Esophagus squamous epithelium (tissue), 5 donors: ENCODE measurements around the gene WFS1. TPM values are rescaled to one million over a fixed set of nuclear protein-coding genes. Genes with fewer than 3 reads are reported as not detected.

Source experiments
- DNase-seq: peaks from one replicate; lab custom pipeline; 2025; lab: John Stamatoyannopoulos, UW
- H3K27ac ChIP-seq, 4 donors: fragments of 200-600 bp; sonication (generic); one replicate each; pipeline ENCODE4 v1.5.1; 2016 to 2019; ENCODE audit warnings: mild to moderate bottlenecking in 1 of 4
- H3K27me3 ChIP-seq, 4 donors: fragments of 200-600 bp; sonication (generic); 1 replicate in 3 of 4; 2 replicates in 1 of 4; pipeline versions ENCODE4 v1.5.1 to v1.6.0; 2017 to 2021; ENCODE audit warnings: antibody characterized with exemption in 1 of 4
- H3K36me3 ChIP-seq, 3 donors: fragments of 200-600 bp; sonication (generic); one replicate each; pipeline ENCODE4 v1.5.1; 2016 to 2019
- H3K4me1 ChIP-seq, 3 donors: fragments of 200-600 bp; sonication (generic); one replicate each; pipeline ENCODE4 v1.5.1; 2017 to 2019
- H3K4me3 ChIP-seq, 4 donors: fragments of 200-600 bp; sonication (generic); 1 replicate in 3 of 4; 2 replicates in 1 of 4; pipeline ENCODE4 v1.5.1; 2016 to 2019; ENCODE audit warnings: mild to moderate bottlenecking in 2 of 4, moderate library complexity in 1 of 4
- H3K9me3 ChIP-seq, 3 donors: fragments of 200-600 bp; sonication (generic); one replicate each; pipeline ENCODE4 v1.5.1; 2016 to 2019
- CTCF ChIP-seq, 6 experiments: fragments of 450-650 bp in 4 of 6; fragments of 200-600 bp in 2 of 6; sonication (generic) in 2 of 6; IDR thresholded peaks; one replicate each; pipeline ENCODE4 v1.5.1; 2016 to 2019; ENCODE audit warnings: antibody characterized with exemption in 6 of 6, mild to moderate bottlenecking in 4 of 6, moderate library complexity in 4 of 6
- POLR2A ChIP-seq, 4 donors: fragments of 450-650 bp; IDR thresholded peaks; one replicate each; pipeline ENCODE4 v1.6.1; 2017; ENCODE audit warnings: antibody characterized with exemption in 4 of 4, mild to moderate bottlenecking in 4 of 4, moderate library complexity in 3 of 4
- WGBS, 2 donors: methylation state at CpG; one replicate each; pipeline ENCODE4 v1.1.5; 2018; 5-methylcytosine and 5-hydroxymethylcytosine counted together
- intact Hi-C: fragments of 100-400 bp; cut with DNase I; formaldehyde crosslinking; loops from one replicate; pipeline ENCODE4 v1.15.0; 2022
- total RNA-seq, 4 donors: library from RNA; depleted of rRNA; stranded (reverse); fragments of >200 nt; gene quantifications; one replicate each; pipeline ENCODE4 v1.1.0, GENCODE V29; 2016
- donor health status: DM: yes; HTN: yes; CAD: no.

Gene WFS1
- total RNA-seq, 4 donors from 2014 or later, result 6.5 to 20.4 (median 9.6) TPM

DNA sequence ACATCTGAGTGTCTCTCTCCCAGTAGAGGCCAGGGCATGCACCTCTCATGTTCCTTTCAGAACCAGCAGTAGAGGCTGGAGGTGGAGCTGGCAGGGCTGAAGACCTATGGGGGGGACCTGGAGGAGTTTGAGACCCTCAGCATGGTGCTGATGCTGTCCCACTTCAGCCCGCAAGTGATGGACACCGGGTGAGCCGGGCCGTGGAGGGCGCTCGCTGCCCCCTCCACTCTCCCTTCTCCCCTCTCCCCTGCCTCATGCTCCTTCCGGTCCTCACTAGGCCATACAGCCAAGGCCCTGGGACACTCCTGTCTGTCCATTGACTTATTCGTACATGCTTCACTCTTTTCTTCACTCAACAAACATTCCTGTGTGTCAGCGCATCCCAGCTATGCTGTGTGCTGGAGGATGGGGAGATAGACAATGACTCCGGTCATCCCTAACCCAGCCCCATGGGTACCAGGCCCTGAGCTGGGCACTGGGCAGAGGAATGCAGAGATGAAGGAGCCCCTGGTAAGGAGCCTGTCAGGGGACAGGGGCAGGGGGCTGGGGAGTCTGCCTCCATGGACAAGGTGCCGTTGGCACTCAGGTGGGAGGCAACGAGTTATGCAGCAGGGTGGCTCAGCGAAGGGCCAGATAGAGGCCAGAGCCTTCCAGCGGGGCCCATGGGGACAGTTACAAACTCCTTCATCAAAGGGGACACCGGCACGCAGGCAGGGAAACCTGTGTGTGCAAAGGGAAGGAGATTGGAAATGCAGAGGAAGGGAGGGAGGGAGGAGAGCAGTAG, 28.4 kb upstream of the WFS1 start:
- intact Hi-C loops, result no loop called here
- Histone ChIP-seq H3K4me1 (peaks cover 0 to 7% (median 0%) of the 10 kb centered on the region in 3 donors), H3K36me3 (no peaks in the 10 kb centered on the region), H3K9me3 (peaks cover 0 to 23% (median 17%) of the 10 kb centered on the region in 3 donors), H3K27me3 (peaks cover 0 to 62% (median 3%) of the 10 kb centered on the region in 4 donors), H3K27ac (no peak overlapping the region), H3K4me3 (no peak overlapping the region)
- DNase-seq, result no peak
- WGBS, 2 donors, result 78 to 84% methylated on average over 13 to 16 of the region's 16 CpGs
- TF ChIP-seq POLR2A (IDR thresholded peaks at IDR 0.05) (no peak), CTCF (IDR thresholded peaks at IDR 0.05) (no peak)

DNA sequence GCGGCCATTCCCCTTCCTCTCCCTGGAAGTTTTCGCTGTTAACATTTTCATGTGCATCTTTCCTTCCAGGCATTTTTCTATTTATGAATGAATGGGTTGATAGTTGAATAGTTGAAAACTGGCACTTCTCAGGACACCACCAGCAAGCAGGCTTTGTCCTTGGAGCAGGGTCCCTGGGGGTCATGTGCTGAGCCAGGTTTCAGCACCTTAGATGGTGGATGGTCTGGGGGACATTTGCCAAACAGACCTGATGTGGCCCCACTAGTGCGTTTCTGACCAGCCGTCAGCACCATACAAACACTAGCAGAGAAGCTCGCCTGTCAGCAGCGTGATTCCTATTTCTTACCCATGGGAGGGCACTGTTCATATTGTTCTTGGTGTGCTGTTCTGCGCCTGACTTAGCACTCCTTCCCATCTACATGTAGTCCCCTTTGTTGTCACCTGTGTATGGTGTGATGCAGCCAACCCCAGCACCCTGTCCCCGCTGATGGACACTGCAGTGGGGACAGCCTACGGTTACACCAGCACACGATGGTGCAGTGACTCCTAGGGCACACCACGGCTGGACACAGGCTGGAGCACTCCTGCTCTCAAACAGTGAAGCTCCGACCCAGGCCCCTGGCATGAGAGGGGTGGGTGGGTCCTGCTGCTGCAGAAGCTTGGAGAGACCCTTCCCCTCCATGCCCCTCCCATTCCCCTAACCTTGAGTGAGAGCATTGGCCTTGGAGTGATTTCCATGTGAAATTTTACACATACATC, 27.2 kb upstream of the WFS1 start:
- DNase-seq, result no peak
- Histone ChIP-seq H3K36me3 (no peaks in the 10 kb centered on the region), H3K9me3 (peaks cover 0 to 23% (median 17%) of the 10 kb centered on the region in 3 donors), H3K4me3 (no peak overlapping the region), H3K27ac (no peak overlapping the region), H3K27me3 (peaks cover 0 to 74% (median 3%) of the 10 kb centered on the region in 4 donors), H3K4me1 (peaks cover 0 to 7% (median 0%) of the 10 kb centered on the region in 3 donors)
- intact Hi-C loops, result no loop called here
- TF ChIP-seq CTCF (IDR thresholded peaks at IDR 0.05) (no peak), POLR2A (IDR thresholded peaks at IDR 0.05) (no peak)
- 71 to 75% methylated on average over 7 of the region's 12 CpGs for WGBS, 2 donors

GRCh38 chr4:6245246-6246169, 24.1 kb upstream of the WFS1 start:
- Histone ChIP-seq H3K36me3 (no peaks in the 10 kb centered on the region), H3K9me3 (peaks cover 0 to 23% (median 17%) of the 10 kb centered on the region in 3 donors), H3K27me3 (peaks cover 0 to 89% (median 3%) of the 10 kb centered on the region in 4 donors), H3K4me1 (peaks cover 0 to 9% (median 0%) of the 10 kb centered on the region in 3 donors), H3K27ac (no peak overlapping the region), H3K4me3 (peak overlapping the region in 2 of 4 donors; percentile 23 to 52)
- 24 to 29% methylated on average over 7 to 14 of the region's 67 CpGs for WGBS, 2 donors
- intact Hi-C loops, result no loop called here
- TF ChIP-seq CTCF (IDR thresholded peaks at IDR 0.05) (no peak), POLR2A (IDR thresholded peaks at IDR 0.05) (no peak)
- DNase-seq, result no peak

DNA sequence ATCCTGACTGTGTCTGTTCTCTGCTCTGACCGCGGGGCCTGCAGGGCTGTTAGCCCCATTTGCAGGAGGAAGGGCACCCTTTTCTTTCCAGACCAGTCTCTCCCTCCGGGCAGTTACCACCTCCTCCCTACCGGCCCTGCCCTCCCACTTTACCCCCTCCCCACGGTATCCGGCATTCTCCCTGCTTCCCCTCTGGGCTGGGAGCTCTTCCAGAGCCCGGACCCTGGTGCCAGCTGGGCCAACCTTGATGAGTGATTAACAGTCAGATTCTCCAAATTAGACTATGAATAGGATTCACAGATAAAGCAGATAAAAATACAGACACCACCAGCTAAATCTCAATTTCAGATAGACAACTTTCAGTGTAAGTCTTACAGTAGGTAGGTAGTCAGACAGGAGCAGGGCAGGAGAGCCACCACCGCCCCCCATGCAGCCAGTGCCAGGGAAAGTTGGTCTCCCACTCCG, 23.4 kb upstream of the WFS1 start:
- Histone ChIP-seq H3K9me3 (peaks cover 0 to 23% (median 17%) of the 10 kb centered on the region in 3 donors), H3K36me3 (no peaks in the 10 kb centered on the region), H3K4me1 (peaks cover 0 to 13% (median 0%) of the 10 kb centered on the region in 3 donors), H3K27ac (no peak overlapping the region), H3K4me3 (peak overlapping the region in 1 of 4 donors; percentile 52), H3K27me3 (peaks cover 0 to 88% (median 3%) of the 10 kb centered on the region in 4 donors)
- no peak for DNase-seq
- 45 to 67% methylated on average over 7 of the region's 9 CpGs for WGBS, 2 donors
- intact Hi-C loops, result no loop called here
- TF ChIP-seq CTCF (IDR thresholded peaks at IDR 0.05) (no peak), POLR2A (IDR thresholded peaks at IDR 0.05) (no peak)
